Activated CD4-positive, alpha-beta T cell treated with anti-CD3 and anti-CD28 coated beads for 4 hours (primary cell): ENCODE results near the gene FEN1.

Source experiments
- DNase-seq, 2 donors: peaks; one replicate each; pipeline ENCODE4 v3.0.0-alpha.2; 2020

Gene FEN1

DNA sequence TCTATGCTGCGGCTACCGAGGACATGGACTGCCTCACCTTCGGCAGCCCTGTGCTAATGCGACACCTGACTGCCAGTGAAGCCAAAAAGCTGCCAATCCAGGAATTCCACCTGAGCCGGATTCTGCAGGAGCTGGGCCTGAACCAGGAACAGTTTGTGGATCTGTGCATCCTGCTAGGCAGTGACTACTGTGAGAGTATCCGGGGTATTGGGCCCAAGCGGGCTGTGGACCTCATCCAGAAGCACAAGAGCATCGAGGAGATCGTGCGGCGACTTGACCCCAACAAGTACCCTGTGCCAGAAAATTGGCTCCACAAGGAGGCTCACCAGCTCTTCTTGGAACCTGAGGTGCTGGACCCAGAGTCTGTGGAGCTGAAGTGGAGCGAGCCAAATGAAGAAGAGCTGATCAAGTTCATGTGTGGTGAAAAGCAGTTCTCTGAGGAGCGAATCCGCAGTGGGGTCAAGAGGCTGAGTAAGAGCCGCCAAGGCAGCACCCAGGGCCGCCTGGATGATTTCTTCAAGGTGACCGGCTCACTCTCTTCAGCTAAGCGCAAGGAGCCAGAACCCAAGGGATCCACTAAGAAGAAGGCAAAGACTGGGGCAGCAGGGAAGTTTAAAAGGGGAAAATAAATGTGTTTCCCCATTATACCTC, 3.3 kb downstream of the FEN1 start:
- no peak for DNase-seq

DNA sequence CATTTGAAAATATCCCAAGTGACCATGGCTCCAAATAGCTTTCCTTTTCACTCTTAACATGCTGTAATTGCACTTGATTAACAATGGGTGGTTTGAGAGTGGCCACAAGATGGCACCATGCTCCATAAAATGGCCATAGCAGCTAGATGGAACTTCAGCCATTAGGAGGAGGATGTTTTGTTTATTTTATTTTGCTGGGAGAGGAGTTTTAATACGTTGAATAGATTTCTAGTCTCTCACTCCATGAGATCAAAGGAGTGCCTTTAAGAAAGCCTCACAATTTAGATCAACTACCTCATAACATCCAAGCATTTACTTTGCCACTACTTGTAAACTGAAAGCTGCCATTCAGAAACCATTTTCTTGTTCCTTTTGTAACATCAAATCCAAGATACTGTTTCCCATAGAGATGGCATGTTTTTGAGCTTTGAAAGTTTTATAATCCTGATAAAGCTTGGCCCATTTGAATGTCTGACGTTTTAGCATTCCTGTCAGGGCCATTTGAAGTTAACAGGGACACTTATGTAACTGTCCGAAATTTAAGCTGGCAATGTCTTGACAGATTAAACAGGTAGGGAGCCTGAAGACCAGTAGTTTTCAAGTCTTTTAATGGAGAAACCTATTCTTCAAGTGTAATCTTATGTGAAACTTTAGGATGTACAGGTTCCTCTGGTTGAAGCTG, 4.7 kb downstream of the FEN1 start:
- DNase-seq, result peak; percentile 65 to 73

DNA sequence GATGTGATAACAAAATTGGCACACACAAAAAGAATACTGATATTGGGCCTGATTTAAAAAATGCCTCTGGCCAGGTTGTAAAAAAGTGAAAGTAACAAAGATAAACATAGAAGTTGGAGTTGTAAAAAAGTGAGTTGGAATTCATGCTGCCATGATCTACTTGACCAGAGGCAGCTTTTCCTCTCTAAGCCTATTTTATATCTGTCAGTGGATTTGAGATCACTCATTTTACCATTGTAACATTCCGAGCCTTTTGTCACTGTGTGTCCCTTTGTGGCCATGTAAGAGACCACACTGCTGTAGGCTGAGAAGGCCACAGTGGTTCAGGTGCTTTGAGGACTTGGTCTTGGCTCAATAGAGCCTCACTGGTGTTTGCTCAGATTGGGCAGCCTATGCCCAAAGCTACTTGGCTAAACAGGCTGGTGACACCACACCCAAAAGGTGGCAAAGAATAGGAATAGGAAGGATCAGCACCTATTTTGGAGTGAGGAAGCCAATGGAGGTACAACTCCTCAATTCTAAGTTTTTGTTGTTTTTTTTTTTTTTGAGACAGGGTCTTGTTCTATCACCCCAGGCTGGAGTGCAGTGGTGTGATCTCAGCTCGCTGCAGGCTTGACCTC, 7.1 kb downstream of the FEN1 start:
- DNase-seq, result no peak

DNA sequence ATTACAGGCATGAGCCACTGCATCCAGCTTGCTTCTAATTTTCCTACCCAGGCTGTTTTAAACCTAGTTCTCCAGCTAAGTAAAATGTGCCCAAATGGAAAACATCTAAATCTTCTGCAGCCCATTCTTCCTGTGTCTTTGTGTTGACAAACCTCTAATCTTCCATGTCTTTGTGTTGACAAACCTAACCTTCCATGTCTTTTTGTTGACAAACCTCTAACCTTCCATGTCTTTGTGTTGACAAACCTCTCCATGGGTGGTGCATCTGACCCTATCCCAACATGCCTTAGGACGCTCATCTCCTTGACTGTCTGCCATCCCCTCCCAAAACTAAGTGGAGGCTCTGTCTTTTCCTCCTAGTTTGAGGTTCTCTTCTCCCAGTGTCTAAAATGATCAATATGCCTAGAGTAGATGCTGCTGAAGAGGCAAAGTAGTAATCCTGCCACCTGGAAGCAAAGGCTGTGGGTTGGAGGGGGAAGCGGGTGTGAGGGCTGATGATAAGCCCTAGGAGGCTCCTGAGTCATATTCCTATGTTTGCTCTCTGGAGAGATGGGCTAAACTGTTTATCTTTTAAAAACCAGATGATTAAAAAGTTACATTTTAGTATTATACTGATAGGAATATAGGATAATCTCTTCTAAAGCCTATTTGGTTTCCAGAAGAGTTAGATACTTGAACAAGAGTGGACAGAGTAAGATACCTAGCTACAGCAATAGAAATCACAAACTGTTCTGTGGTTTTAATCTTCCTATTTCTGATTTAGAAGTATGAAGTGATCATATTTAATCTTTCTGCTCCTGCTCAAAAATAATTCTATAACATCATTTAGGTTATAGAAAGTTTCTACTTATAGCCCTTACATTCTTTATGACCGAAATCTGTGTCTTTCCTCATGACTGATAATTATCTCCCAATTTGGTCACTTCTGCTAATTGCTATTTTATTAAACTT, 7.9 kb downstream of the FEN1 start:
- no peak for DNase-seq

DNA sequence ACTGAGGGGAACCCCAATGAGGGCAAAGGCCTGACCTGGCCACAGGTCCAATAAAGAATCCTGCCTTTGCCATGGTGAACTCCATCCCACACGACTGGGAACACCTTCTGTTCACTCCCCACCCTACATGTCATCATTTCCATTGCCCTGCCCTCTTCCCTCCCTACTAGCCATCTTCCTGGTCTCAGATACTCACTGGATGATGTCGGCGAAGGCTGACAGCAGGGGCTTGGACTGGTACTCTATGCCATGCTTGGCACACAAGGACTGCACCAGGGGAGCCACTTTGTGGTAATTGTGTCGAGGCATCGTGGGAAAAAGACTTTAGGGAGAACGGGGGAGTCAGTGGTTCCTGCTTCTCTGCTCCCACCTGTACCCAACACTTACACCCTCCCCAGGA, 9.9 kb downstream of the FEN1 start:
- no peak for DNase-seq

DNA sequence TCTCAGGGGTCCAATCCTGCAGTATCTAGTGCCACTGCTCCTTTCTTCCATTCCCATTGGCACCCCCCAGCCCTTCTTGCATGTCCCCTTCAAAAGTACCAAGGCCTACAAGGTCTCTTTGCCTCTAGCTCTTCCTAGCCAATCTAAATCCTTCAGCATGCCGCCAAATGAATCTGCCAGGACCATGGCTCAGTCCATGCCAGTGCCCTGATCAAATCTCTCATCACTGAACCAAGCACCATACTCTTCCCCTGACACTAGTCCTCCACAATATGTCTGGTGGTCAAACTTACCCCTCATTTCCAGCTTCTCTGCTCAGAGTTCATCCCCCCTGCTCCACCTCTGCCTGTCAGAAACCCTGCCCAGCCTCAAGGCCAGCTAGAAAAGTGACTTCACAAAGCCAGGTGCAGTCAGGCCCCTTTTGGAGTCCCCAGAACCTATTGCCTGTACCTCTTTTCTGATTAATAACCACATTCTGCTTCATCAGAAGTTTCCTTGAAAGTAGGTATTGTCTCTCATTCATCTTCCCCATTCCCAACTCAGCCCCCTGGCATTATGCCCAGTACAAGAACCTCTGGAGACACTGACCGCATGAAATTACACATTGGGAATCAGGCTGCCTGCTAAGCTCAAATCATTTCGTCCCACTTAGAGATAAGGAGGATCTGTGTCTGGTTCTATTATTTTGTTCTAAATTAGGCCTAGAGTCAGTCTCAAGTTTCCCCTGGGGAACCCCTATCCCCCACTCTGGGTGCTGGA, 11.4 kb downstream of the FEN1 start:
- DNase-seq, result no peak

DNA sequence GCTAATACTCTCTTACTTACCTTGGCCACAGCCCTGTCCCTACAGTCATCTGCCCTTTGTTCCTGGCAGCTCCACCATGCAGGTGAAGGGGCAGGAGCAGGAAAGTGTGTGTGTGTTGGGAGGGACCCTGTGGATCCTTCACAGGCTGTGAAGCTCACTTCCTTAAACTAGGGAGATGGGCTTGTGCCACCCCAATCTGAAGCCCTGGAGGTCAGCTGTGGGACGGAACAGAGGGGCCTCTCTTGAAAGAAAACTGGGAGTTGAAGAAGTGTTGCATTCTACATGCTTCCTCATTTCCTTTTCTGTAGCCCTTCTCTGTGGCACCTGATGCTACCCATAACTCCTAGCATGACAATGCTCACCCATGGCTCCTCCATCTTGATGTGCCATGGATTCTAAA, 12.4 kb downstream of the FEN1 start:
- DNase-seq, result no peak

DNA sequence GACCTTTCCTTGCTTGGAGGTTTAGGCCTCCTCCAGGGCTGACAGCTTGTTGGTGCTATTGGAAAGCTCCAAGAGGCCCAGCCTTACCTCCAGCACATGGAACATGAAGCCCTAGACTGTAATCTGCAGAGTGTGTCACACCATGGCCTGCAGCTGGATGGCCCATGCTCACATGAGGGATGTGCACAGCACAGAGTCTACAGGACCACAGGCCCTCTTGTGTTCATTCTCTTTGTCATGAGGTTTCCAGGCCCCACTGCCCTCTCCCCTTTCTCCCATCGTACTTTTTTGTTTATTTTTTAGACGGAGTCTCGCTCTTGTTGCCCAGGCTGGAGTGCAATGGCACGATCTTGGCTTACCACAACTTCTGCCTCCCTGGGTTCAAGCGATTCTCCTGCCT, 14.1 kb downstream of the FEN1 start:
- DNase-seq, result no peak

DNA sequence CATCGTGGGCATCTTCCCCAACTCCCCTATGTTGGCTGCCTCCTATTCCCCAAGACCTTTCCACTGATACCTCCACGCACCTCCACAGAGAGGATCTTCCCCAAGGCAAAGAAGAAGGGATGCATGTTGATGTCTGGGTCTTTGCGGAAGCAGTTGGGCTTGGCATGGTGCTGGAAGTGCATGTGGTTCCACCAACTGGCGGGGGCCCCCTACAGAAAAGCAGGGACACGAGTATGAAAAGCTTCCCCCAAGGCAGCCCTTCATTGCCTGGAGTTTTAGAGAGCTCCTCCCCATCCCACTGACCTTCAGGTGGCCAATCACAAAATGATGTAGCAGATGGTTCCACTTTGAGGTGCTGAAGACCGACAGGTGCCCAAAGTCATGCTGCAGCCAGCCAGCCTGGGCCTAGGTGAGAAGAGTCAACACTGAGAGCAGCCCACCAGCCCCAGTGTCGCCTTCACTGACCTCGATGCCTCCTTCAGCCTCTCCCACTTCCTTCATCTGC, 18.0 kb downstream of the FEN1 start:
- DNase-seq, result no peak

DNA sequence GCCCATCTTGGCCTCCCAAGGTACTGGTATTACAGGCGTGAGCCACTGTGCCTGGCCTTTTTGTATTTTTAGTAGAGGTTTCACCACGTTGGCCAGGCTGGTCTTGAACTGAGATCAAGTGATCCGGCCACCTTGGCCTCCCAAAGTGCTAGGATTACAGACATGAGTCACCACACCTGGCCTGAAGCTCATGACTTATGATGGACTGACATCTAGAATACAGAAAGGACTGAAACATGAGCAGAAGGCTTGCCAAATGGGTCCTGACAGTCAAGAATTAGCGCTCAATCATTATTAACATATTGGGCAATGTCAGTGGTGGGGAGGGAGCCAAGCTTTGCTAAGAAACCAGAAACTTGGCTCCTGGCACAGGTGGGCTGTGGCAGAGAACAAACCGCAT, 19.1 kb downstream of the FEN1 start:
- no peak for DNase-seq

DNA sequence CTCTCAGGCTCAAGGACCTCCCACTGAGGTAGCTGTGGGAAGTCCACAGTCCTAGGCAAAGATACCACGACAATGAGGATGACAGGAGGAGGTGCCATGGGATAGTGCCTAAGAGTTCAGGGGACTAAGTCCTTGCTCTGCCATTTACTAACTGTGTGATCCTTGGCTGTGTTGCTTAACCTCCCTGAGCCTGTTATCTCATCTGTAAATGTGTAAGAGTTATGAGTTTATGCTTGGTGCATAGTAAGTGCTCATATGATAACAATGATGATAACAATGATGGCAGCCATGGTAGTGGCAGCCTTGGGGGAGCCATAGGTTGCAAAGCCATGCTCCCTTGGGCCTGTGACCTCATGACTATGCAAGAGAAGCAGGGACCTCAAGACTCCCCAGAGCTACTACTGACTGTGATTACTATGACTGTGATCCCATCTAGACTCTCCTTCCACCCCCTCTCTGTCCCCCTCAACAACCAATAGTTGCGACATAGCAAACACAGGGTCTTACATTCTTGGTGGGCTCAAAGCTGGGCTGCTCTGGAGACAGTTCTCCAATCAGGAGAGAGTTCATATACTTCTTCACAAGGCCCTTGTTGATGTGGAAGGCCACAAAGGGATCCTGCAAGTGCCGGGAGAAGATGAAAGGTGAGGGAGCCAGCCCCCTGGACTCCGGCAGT, 20.2 kb downstream of the FEN1 start:
- no peak for DNase-seq

DNA sequence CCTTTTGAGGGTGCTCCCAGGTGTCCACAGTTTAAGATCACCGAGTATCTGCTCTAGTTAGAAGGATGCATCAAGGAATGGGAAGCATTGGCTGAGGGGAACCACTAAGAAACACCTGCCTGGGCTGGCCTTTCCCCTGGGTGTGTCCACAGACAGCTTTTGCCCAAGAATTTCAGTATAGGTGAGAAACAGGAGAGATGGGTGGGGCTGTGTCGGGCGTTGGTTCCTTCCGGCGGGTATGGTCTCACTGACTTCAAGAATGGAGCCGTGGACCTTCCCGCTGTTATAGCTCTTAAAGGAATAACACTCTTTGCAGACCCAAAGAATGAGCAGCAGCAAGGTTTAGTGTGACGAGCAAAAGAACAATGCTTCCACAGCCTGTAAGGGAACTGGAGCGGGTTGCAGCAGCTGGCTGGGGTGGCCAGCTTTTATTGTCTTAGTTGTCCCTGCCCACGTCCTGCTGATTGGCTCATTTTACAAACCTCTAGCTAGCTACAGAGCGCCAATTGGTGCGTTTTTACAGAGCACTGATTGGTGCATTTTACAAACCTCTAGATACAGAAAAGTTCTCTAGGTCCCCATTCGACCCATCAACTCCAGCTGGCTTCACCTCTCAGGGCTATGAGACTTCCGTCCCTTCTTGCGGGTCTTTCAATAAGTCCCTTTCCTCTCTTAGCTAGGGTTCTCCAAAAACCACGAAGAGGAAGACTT, 21.7 kb downstream of the FEN1 start:
- no peak for DNase-seq

DNA sequence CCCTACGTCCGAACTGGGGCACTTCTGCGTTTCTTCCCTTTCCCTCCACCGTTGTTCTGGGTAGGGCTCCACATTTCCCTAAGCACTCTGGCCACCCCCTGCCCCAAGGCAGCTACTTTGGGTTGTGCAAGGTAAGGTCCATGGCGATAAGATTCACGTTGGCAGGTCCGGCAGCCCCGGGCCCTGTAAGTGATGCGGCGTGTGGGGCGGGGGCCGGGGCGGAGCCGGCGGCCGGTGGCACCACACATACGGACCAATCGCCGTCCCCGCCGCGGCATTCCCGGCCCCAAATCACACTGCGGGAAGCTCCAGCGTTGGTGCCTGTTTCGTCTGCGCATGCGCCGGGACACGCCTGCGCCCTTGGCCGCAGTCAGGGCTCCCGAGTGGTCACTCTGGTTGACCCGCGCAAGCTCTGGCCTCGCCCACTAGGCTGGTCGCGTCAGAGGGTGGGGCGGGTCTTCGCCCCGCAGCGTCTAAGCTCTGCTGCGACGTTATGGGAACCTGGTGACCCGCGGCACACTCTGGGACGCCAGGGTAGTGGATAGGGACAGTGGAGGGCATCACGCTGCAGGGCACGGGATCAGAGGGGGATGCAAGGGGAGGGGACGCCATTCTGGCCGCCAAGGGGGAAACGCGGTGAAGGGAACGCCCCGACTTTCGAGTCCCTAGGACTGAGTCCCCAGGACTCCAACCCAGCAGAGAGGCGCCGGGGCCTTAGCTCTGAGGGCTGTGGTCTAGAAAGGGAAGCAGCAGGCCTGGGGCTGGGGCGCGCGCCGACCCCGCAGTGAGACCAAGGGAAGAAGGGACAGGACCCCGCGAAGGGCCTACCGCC, 22.5 kb downstream of the FEN1 start:
- peak; percentile 11 to 25 for DNase-seq

DNA sequence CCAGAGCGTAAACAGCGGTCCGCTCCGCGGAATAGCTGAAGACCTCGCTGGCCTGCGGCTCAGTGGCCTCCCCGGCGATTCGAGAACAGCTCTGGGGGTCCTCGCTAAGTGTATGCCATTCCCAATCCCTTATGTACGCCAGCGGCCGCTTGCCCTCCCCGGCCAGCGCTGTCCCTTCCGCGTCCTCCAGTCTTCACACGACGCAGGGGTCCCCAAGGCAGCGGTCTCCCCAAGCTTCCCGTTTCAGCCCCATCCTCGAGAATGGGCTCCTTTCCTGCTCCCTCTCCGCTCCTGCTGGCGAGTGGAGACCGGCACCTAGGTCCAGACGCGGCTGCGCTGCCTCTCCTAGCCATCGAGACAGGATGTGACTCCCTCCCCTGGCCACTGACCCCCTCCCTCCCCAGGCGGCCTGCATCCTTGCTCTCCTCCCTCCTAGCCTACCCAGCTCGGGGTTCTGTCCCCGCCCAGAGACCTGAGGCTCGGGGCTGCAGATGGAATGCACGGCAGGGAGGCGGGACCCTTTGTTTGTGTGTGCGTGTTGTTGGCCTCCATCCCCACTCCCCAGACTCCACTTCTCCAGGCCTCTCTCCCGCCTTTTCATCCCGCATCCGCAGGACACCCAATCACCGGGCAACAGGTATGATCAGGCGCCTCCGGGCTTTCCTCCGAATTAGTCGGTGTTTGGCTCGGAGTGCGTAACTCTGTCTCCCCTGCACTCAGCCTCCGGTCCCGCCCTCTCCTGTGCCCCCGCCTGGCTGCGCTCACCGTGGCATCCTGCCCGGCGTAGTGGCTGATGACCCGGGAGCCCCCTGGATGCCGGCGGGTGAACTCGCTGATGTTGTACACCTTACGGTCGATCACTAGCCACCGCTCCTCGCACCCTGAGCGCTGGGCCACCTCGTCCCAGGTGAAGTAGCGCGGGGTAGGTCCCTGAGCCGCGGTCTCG, 23.4 kb downstream of the FEN1 start:
- DNase-seq, result peak; percentile 54 to 57

DNA sequence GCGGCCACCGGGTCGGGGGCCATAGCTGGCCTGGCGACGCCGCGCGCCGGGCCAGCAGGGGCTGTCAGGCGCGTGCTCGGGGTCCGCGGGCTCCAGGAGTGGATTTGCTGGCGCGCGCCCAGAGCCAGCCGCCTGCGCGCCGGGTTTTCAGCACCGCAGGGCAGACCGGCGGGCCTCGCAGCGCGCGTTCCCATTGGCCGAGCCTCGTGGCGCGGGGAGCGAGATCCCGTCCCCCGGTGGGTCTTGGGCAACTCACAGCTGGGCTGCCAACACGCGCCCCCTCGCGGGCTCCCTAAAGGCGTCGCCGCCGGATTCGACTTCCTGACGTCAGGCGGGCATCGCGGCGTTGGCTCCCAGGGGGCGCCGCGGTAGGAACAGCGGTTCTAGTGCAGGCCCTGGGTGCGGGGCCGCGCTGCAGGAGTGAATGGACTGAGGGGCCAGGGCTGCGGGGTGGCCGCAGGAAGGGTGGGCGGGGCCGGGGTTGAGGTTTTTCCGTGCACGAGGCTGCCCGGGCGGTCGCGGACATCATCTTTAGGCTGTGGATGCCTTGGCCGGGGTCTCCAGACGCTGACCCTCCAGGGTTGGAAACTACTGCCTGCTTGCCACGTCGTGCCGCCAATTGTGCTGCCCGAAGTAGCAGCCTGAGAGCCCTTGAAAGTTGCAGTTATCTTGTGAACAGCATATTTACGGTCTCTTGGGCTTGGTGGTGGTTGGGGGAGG, 24.2 kb downstream of the FEN1 start, which contains the start of gene FADS1:
Gene FADS1 (minus strand): TSS at position 268 of the 720 bp plus-strand sequence. CDS start 74 bp downstream, at position 194.
- peak; percentile 64 to 67 for DNase-seq

DNA sequence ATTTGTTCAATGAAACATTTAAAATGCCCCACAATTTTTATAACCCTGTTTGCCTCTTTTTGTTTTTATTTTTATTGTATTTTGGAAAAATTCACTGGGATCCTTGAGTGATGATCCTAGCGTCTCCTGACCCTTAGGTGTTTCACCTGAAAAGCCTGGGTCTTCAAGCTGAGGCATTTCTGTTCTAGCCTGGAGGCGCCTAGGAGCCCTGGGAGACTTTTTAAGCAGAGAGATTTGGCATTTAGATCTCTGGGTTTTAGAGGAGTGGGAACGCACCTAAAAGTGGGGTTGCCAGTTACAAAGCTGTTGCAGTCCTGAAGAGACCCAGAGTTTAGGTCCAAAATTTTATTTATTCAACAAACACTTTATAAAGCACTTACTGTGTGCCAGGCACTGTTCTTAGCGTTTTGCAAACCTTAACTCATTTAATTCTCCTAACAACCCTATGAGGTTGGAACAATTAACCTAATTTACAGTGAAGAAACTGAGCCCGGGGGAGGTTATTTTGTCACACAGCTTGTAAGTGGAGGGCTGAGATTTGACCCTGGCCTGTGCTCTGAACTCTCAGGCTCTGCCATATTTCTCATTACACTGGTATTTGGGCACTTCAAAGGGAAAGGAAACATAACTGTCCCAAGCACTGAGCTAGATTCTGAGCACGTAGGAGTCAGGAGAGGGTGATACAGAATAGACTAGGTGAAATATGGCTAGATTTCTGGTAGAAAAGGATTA, 24.9 kb downstream of the FEN1 start:
- no peak for DNase-seq

DNA sequence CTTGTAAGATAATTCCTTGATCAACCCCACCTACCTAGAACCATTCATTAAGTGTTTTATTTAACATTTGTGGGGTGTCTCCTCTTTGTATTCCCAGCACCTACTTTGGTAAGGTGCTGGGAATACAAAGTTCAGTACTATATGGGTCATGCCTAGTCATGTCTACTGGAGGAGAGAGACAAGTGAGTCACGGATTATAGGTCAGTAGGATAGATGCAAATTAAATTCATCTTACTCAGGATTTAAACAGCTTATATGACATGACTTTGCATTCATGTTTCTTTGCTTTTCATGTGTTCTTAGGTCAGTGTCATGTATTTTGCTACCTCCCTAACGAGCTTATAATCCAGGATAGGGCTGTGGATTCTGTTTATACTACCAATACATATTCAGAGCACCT, 27.5 kb downstream of the FEN1 start:
- DNase-seq, result no peak
